ENCODE measurements around the gene CRYGC.

The CRYGC gene

GRCh38 chr2:208097313-208097712 lies 32.3 kb downstream of the CRYGC start:
- in situ Hi-C loops (cut with MboI; ENCODE audit: low sequenced_read_pairs), result no loop called here

GRCh38 chr2:208096080-208096479 lies 33.5 kb downstream of the CRYGC start:
- in situ Hi-C loops (cut with MboI; ENCODE audit: low sequenced_read_pairs), result no loop called here

- in situ Hi-C loops (cut with MboI; ENCODE audit: low sequenced_read_pairs), result no loop called here
Observed at GRCh38 chr2:208093128-208093527, 36.5 kb downstream of the CRYGC start.

- in situ Hi-C loops (cut with MboI; ENCODE audit: low sequenced_read_pairs), result no loop called here
Observed at GRCh38 chr2:208092093-208092832, 37.4 kb downstream of the CRYGC start.

GRCh38 chr2:208090420-208090819 lies 39.2 kb downstream of the CRYGC start:
- in situ Hi-C loops (cut with MboI; ENCODE audit: low sequenced_read_pairs), result no loop called here

- in situ Hi-C loops (cut with MboI; ENCODE audit: low sequenced_read_pairs), result no loop called here
Observed at GRCh38 chr2:208086029-208086428, 43.6 kb downstream of the CRYGC start.

GRCh38 chr2:208083807-208084206 lies 45.8 kb downstream of the CRYGC start:
- in situ Hi-C loops (cut with MboI; ENCODE audit: low sequenced_read_pairs), result no loop called here

Data from HL-60/S4 (cell line).